ENCODE measurements around the gene RPL13. TPM values are rescaled to one million over a fixed set of nuclear protein-coding genes. Genes with fewer than 3 reads are reported as not detected.

Gene RPL13
- total RNA-seq, 1 donor from 2014 or later, result 9,109 TPM

DNA sequence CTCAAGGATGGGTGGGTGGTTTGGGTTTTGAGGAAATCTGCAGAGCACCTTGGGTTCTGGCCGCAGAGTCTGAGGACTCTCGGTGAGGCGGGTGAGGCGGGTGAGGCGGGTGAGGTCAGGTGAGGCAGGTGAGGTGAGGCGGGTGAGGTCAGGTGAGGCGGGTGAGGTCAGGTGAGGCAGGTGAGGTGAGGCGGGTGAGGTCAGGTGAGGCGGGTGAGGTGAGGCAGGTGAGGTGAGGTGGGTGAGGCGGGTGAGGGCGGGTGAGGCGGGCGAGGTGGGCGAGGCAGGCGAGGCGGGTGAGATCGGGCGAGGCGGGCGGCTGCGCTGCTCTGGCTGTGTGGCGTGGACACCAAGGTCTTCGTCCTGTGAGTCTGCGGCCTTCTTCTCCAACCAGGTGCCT lies 24.1 kb upstream of the RPL13 start:
- no peak for TF ChIP-seq CTCF (conservative IDR thresholded peaks at IDR 0.05; ENCODE audit: low read depth, low read length)
- no peak overlapping the region for H3K4me3 ChIP-seq (ENCODE audit: low read depth, low read length)
- DNase-seq (ENCODE audit: low read depth), result no peak

- TF ChIP-seq CTCF (conservative IDR thresholded peaks at IDR 0.05; ENCODE audit: low read depth, low read length), result no peak
- H3K4me3 ChIP-seq (ENCODE audit: low read depth, low read length), result no peak overlapping the region
- no peak for DNase-seq (ENCODE audit: low read depth)
These were observed 23.5 kb upstream of the RPL13 start for GRCh38 chr16:89536886-89537548.

- no peak for TF ChIP-seq CTCF (conservative IDR thresholded peaks at IDR 0.05; ENCODE audit: low read depth, low read length)
- H3K4me3 ChIP-seq (ENCODE audit: low read depth, low read length), result no peak overlapping the region
- DNase-seq (ENCODE audit: low read depth), result no peak
These were observed 22.9 kb upstream of the RPL13 start for GRCh38 chr16:89537549-89537925.

- DNase-seq (ENCODE audit: low read depth), result no peak
- no peak for TF ChIP-seq CTCF (conservative IDR thresholded peaks at IDR 0.05; ENCODE audit: low read depth, low read length)
These were observed 22.2 kb upstream of the RPL13 start for GRCh38 chr16:89538286-89538685.

DNA sequence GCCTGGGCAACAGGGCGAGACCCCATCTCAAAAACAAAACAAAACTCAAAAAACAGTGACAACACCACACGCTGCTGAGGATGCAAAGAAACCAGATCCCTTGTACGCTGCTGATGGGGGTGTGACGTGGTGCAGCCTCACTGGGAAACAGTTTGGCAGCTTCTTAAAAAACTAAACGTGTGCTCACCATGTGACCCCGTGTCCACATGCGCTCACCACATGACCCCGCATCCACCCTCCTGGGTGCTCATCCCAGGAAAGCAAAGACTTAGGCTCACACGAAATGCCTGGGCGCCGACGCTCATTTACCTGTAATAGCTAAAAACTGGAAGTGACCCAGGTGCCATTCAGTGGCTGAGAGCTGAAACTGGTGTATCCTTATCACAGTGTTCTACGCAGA lies 19.9 kb upstream of the RPL13 start:
- no peak overlapping the region for H3K4me3 ChIP-seq (ENCODE audit: low read depth, low read length)
- DNase-seq (ENCODE audit: low read depth), result no peak
- TF ChIP-seq CTCF (conservative IDR thresholded peaks at IDR 0.05; ENCODE audit: low read depth, low read length), result no peak

More at GRCh38 chr16:89538286-89538685, 22.2 kb upstream of the RPL13 start:
- no peak overlapping the region for H3K4me3 ChIP-seq (ENCODE audit: low read depth, low read length)

- no peak for TF ChIP-seq CTCF (conservative IDR thresholded peaks at IDR 0.05; ENCODE audit: low read depth, low read length)
- no peak overlapping the region for H3K4me3 ChIP-seq (ENCODE audit: low read depth, low read length)
- no peak for DNase-seq (ENCODE audit: low read depth)
These were observed 18.7 kb upstream of the RPL13 start for GRCh38 chr16:89541792-89542191.

- H3K4me3 ChIP-seq (ENCODE audit: low read depth, low read length), result no peak overlapping the region
- no peak for DNase-seq (ENCODE audit: low read depth)
- no peak for TF ChIP-seq CTCF (conservative IDR thresholded peaks at IDR 0.05; ENCODE audit: low read depth, low read length)
These were observed 16.4 kb upstream of the RPL13 start for GRCh38 chr16:89544113-89544512.
